HG02610 (cell line): ENCODE measurements around the gene CNGB1.
"Not testable (repeated sequence)": the region's sequence is repeated elsewhere in the genome, so short reads cannot be mapped to it uniquely, and the experiment has no call there.

Source experiments
- ATAC-seq: cut with Tn5 transposase; IDR thresholded peaks from one replicate; pipeline ENCODE4 v1.9.1; 2021; ENCODE audit warnings: mild to moderate bottlenecking, moderate library complexity; ENCODE audit not compliant: unreplicated experiment

CNGB1 gene

GRCh38 chr16:57866529-57866918 is 104.4 kb downstream of the CNGB1 start:
- ATAC-seq = no peak

DNA sequence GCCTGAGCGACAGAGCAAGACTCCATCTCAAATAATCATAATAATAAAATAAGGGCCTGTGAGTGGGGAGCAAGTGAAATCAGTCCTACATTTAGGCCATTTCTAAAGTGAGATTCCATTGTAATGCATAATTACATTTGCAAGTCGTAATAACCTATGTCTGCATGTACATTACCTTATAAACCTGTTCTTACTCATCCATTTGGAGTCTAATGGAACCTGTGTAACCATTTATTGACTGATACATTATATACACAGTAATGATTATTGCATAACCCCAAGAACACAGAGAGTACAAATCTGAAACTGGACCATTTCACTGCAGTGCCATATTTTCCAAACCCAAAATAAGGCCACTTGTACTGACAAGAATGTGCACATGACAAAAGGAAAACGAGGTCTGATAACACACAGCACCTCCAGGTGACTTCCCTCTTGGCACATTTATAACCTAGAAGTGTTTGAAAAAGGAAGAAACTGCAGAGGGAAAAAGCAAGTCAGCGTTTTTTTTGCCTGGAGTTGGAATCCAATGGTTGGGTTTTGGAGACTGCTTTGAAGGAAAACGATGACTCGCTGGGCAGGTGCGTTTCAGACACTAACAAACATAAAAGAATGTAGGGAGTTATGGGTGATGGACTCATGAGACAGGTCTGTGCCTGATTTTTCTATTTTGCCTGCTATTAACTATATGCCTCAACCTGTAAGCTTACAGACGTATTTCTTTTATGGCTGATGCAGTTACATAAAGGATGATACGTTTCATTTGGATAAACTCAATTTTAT is 105.0 kb downstream of the CNGB1 start:
- ATAC-seq = no peak

- ATAC-seq = no peak
Observed at GRCh38 chr16:57863434-57864160, 107.3 kb downstream of the CNGB1 start.

DNA sequence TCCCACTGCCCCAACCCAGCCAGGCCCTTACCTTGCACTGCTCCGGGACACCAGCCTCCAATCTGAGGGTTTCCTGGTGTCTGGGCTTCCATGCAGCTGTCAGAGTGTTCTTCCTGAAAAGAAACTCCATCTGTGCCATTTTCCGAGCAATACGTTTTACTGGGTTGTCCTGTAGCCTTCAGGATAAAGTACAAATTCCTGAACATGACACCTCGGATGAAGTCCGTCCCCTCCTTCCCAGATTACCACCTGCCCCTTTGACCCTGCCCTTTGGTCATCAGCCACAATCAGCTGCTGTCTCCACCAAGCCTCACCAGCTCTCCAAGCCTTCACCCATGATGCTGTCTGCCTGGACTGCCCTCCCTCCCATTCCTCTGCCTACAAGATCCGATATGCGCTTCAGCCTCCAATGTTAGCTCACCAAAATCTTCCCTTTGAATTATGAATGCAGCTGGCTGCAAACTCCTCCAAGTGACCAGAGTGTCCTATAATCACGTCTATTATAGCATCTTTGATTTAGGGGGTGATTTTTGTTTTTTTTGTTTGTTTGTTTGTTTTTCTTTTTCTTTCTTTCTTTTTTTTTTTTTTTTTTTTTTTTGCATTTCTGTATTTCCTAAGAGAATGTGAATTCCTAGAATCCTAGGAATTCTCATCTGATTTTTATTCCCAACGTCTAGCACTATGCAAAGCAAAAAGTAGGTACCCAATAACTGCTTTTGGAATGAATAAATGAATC is 108.1 kb downstream of the CNGB1 start:
- ATAC-seq = no peak

DNA sequence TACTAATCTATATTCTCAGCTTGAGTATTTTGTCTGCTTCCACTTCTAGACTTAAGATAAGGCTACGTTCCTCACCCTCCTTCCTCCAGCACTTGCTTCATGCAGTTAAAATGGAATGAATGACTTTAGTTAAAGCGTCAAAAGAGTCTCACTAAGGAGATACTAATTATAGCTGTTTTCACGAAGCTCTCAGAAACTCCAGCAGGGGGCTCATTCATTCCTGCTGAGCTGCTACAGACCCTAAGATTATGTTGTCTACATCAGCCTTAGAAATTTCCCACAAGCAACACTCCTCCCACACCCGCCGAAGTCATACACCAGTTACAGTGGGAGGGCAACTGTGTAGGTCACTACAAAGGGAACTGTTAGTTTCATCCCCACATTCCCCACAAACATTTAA is 111.6 kb downstream of the CNGB1 start:
- no peak for ATAC-seq

DNA sequence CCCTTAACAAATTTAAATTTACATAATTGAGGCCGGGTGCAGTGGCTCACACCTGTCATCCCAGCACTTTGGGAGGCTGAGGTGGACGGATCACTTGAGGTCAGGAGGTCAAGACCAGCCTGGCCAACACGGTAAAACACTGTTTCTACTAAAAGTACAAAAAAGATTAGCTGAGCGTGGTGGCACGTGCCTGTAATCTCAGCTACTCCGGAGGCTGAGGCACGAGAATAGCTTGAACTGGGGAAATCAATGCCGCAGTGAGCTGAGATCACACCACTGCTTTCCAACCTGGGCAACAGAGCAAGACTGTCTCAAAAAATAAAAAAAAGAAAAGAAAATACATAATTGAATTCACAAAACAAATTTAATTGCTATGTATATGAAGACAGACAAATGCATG is 112.3 kb downstream of the CNGB1 start:
- ATAC-seq = no peak

DNA sequence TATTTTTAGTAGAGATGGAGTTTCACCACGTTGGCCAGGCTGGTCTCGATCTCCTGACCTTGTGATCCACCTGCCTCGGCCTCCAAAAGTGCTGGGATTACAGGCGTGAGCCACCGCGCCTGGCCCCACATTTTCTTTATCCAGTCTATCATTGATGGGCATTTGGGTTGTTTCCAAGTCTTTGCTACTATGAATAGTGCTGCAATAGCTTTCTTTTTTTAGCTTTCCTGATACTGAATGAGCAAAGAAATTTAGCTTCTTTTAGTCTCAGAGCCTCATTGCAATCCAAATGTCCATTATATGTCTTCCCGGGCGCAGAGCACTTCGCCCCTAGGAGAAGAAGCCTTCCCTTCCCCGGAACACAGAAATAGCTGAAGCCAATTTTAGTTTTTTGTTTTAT is 112.9 kb downstream of the CNGB1 start:
- ATAC-seq = not testable (repeated sequence)

- no peak for ATAC-seq
Observed at GRCh38 chr16:57855188-57855587, 115.7 kb downstream of the CNGB1 start.

GRCh38 chr16:57852189-57852588 is 118.7 kb downstream of the CNGB1 start:
- ATAC-seq = no peak

DNA sequence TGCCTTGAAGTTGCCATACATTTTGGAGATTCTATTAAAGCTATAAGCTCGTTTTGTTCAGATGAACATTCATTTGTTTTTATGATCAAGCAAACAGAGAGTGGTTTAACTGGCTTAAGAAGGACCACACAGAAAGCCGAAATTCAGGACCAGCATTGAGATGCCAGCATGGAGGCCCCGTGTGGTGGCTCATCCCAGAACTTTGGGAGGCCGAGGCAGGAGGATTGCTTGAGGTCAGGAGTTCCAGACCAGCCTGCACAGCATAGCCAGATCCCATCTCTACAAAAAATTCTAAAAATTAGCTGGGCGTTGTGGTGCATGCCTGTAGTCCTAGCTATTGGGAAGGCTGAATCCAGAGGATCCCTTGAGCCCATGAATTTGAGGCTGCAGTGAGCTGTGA is 122.7 kb downstream of the CNGB1 start:
- no peak for ATAC-seq

DNA sequence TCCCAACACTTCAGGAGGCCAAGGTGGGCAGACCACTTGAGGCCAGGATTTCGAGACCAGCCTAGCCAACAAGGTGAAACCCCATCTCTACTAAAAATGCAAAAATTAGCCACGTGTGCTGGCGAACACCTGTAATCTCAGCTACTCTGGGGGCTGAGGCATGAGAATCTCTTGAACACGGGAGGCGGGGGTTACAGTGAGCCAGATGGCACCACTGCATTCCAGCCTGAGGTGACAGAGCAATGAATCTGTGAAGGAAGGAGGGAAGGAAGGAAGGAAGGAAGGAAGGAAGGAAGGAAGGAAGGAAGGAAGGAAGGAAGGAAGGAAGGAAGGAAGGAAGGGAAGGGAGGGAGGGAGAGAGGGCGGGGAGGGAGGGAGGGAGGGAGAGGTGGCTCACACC is 124.0 kb downstream of the CNGB1 start:
- not testable (repeated sequence) for ATAC-seq

- ATAC-seq = no peak
Observed at GRCh38 chr16:57846078-57846697, 124.7 kb downstream of the CNGB1 start.

DNA sequence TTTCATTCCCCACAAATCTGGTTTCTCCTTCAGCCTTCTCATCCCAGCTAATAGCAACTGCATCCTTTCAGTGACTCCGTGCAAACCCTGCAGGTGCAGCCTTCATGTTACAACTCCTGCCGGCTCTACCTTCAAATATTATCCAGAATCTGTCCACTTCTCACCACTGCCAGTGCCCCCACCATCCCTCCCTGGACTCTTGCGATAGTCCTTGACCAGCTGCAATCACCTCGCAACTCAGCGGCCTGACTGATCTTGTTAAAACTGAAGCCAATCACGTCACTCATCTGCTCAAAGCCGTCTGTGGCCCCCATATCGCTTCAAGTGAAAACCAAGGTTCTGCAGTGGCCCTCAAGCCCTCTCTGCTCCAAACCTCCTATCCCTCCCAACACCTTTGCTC is 125.8 kb downstream of the CNGB1 start:
- no peak for ATAC-seq

DNA sequence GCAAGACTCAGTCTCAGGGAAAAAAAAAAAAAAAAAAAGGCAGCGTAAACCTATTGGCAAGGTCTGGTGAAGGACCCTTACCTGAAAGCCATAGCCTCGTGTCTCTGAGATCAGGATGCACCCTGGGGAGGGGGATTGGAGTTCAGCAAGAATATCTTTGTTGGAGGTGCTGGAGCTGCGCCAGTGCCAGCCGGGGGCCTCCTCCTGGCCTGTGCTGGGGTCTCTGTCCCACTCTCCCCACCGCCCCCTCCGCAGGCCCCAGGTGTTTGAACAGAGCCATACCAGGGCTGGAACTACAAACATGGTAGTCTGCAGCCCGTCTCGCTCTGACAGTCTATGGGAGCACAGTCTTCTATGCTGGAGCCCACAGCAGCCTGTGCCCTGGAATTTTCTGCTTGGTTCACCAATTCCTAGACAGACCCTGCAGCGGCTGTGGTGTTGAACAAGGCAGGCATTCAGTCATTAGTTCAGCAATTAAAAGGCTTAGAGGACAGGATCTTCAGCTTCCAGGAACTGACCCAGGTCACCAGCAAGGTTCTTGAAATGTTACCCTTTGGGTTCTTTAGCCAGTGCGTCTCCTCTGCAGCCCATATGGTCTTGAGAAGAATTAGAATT is 126.4 kb downstream of the CNGB1 start:
- ATAC-seq = no peak

- no peak for ATAC-seq
Observed at GRCh38 chr16:57843400-57843799, 127.5 kb downstream of the CNGB1 start.

GRCh38 chr16:57842601-57843000 is 128.3 kb downstream of the CNGB1 start:
- ATAC-seq = no peak

DNA sequence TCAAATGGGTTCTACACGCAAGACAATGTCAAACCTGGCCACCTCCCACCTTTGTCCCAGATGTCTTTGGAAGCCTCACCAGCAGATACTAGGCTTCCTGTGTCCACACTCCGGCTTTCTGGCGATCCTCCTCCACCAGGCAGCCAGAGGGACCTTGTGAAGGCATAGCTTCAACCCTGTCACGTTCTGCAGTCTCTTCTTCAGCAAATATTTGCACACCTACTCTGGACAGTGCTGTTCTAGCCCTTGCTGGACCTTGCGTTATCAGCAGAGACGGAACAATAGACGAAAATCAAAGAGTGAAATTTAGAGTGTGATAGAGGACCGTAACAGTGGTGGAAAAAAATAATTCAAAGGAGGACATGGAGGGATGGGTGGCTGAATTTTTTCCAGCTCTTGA is 130.1 kb downstream of the CNGB1 start:
- ATAC-seq = no peak

DNA sequence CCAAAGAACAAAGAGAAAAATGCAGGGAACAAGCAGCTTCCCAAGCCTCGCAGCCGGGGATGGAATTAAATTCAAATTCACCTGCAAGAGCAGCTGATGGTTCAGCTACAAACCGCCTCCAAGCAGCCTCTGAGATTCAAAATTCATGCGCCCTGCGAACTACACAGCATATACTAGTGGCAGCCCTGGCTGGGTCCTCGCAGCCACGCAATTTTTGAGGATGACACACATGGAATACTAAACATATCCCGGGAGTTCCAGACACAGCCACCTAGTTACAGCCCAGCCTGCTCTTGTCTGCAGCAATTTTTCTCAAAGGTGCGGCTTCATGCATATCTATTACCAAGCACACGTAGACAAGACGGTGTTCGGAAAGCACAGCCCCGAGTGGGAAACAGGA is 132.8 kb downstream of the CNGB1 start:
- ATAC-seq = no peak

DNA sequence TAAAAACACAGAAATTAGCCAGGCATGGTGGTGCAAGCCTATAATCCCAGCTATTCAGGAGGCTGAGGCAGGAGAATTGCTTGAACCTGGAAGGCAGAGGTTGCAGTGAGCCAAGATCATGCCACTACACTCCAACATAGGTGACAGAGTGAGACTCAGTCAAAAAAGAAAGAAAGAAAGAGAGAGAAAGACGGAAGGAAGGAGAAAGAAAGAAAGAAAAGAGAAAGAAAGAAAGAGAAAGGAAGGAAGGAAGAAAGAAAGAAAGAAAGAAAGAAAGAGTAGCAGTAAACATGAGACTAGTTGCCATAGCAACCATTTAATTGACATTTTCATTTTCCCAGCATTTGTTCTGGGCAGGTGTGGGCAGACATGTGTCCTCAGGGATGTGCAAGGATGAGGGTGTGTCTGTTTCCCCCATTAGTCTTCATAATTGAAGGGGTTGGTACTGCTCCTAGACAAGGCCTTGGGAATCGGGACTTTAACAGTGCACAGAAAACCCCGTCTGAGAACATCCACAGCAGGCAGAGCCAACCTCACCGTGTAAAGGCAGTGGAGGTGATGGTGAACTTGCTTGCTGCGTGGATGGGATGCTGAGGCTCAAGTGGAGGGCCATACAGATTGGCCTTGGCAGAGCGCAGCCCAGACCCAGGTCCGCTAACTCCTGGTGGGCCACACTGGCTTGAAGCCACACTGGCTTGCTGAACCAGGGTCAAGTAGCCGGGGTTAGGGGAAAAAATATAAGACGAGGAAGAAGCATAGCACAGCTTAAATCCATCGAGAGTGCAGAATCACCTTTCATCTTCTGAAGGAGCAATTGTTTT is 133.4 kb downstream of the CNGB1 start:
- ATAC-seq = no peak

DNA sequence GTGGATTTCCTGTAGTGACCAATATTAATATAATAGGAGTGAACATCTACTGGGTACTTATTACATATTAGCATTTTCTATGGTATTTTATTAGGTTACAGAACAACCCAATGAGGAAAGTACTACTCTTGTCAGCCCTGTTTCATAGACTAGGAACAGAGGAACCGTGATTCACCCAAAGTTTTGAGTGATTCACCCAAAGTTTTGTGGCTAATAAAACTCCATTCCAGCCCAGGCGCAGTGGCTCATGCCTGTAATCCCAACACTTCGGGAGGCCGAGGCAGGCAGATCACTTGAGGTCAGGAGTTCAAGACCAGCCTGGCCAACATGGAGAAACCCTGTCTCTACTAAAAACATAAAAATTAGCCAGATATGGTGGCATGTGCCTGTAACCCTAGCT is 135.5 kb downstream of the CNGB1 start:
- not testable (repeated sequence) for ATAC-seq
